Stimulated activated effector memory CD8-positive, alpha-beta T cell treated with anti-CD3 and anti-CD28 coated beads, Interleukin-12 subunit alpha, Interleukin-12 subunit beta, amount 100 ng/mL, for 72 hours (primary cell): ENCODE data around the gene RAD23A.
A peak's percentile ranks its signal among the peaks of the same experiment; 100 is the strongest.
"Not testable (repeated sequence)": the region's sequence is repeated elsewhere in the genome, so short reads cannot be mapped to it uniquely, and the experiment has no call there.

Experiments
- ATAC-seq: fragments of 150-1000 bp; cut with Tn5 transposase; 2 replicates; pipeline ENCODE4 v1.10.0; 2021
- DNase-seq, 2 donors: peaks; one replicate each; pipeline ENCODE4 v3.0.0; 2021 to 2022; ENCODE audit warnings: low spot score in 2 of 2
- H3K27ac Mint-ChIP-seq: one replicate; pipeline ENCODE4 v1.8.0; 2022; ENCODE audit warnings: mild to moderate bottlenecking, mixed read lengths
- H3K36me3 Mint-ChIP-seq: one replicate; pipeline ENCODE4 v1.8.0; 2022; ENCODE audit warnings: mild to moderate bottlenecking, mixed read lengths
- H3K4me1 Mint-ChIP-seq: one replicate; pipeline ENCODE4 v1.8.0; 2022; ENCODE audit warnings: mixed read lengths
- H3K4me3 Mint-ChIP-seq: one replicate; pipeline ENCODE4 v1.8.0; 2022; ENCODE audit warnings: mild to moderate bottlenecking, mixed read lengths
- H3K9me3 Mint-ChIP-seq: one replicate; pipeline ENCODE4 v1.8.0; 2022; ENCODE audit warnings: mixed read lengths

RAD23A gene

GRCh38 chr19:12945479-12946091 lies at the start of gene RAD23A:
RAD23A (plus strand) TSS chr19:12945862; CDS start chr19:12945949, 87 bp downstream.
- Mint-ChIP-seq H3K9me3 (no peaks in the 10 kb centered on the region), H3K27ac (peak within 1 kb of the TSS; percentile 98), H3K4me3 (peak within 1 kb of the TSS; percentile 83), H3K36me3 (peaks cover 100% of the 10 kb centered on the region), H3K4me1 (peaks cover 73% of the 10 kb centered on the region)
- peak; percentile 99 for DNase-seq
- ATAC-seq, result peak; percentile 85

GRCh38 chr19:12896460-12896859 lies 49.2 kb upstream of the RAD23A start:
- Mint-ChIP-seq H3K4me3 (no peak overlapping the region), H3K9me3 (no peaks in the 10 kb centered on the region), H3K27ac (no peak overlapping the region), H3K4me1 (peaks cover 16% of the 10 kb centered on the region), H3K36me3 (peaks cover 63% of the 10 kb centered on the region)
- no peak for DNase-seq
- no peak for ATAC-seq

GRCh38 chr19:12899891-12900518 lies 45.7 kb upstream of the RAD23A start:
- H3K4me1 Mint-ChIP-seq, result peaks cover 9% of the 10 kb centered on the region
- H3K27ac Mint-ChIP-seq, result peak overlapping the region; percentile 89
- DNase-seq, result peak in 1 of 2 donors; percentile 87
- H3K9me3 Mint-ChIP-seq, result no peaks in the 10 kb centered on the region
- H3K36me3 Mint-ChIP-seq, result peaks cover 47% of the 10 kb centered on the region
- peak; percentile 94 for ATAC-seq
- peak overlapping the region; percentile 42 for H3K4me3 Mint-ChIP-seq

GRCh38 chr19:12907166-12907565 lies 38.5 kb upstream of the RAD23A start:
- H3K9me3 Mint-ChIP-seq, result no peaks in the 10 kb centered on the region
- DNase-seq (no peak), ATAC-seq (no peak)
- H3K36me3 Mint-ChIP-seq, result no peaks in the 10 kb centered on the region
- H3K4me1 Mint-ChIP-seq, result peaks cover 7% of the 10 kb centered on the region
- no peak overlapping the region for H3K27ac Mint-ChIP-seq
- H3K4me3 Mint-ChIP-seq, result no peak overlapping the region

- no peaks in the 10 kb centered on the region for H3K9me3 Mint-ChIP-seq
- H3K36me3 Mint-ChIP-seq, result peaks cover under 1% of the 10 kb centered on the region
- peak overlapping the region; percentile 24 for H3K27ac Mint-ChIP-seq
- DNase-seq (no peak), ATAC-seq (no peak)
- H3K4me3 Mint-ChIP-seq, result no peak overlapping the region
- peaks cover 14% of the 10 kb centered on the region for H3K4me1 Mint-ChIP-seq
These were observed 33.1 kb upstream of the RAD23A start for GRCh38 chr19:12912571-12912970.

- ATAC-seq, result no peak
- Mint-ChIP-seq H3K4me3 (no peak overlapping the region), H3K27ac (peak overlapping the region; percentile 82), H3K36me3 (peaks cover 5% of the 10 kb centered on the region), H3K4me1 (peaks cover 14% of the 10 kb centered on the region), H3K9me3 (no peaks in the 10 kb centered on the region)
- no peak for DNase-seq
These were observed 32.6 kb upstream of the RAD23A start for GRCh38 chr19:12913011-12913561.

GRCh38 chr19:12913851-12914690 lies 31.6 kb upstream of the RAD23A start:
- Mint-ChIP-seq H3K9me3 (no peaks in the 10 kb centered on the region), H3K4me3 (no peak overlapping the region), H3K4me1 (peaks cover 11% of the 10 kb centered on the region), H3K27ac (peak overlapping the region; percentile 82), H3K36me3 (peaks cover 15% of the 10 kb centered on the region)
- DNase-seq, result peak in 1 of 2 donors; percentile 59
- peak; percentile 68 for ATAC-seq

GRCh38 chr19:12915860-12916259 lies 29.8 kb upstream of the RAD23A start:
- H3K9me3 Mint-ChIP-seq, ATAC-seq, H3K4me3 Mint-ChIP-seq, H3K27ac Mint-ChIP-seq, DNase-seq: not testable (repeated sequence)
- peaks cover 15% of the 10 kb centered on the region for H3K4me1 Mint-ChIP-seq
- H3K36me3 Mint-ChIP-seq, result peaks cover 32% of the 10 kb centered on the region

GRCh38 chr19:12918253-12918652 lies 27.4 kb upstream of the RAD23A start:
- Mint-ChIP-seq H3K27ac (peak overlapping the region; percentile 96), H3K4me1 (peaks cover 15% of the 10 kb centered on the region), H3K4me3 (peak overlapping the region; percentile 68)

GRCh38 chr19:12921047-12921446 lies 24.6 kb upstream of the RAD23A start:
- no peak overlapping the region for H3K4me3 Mint-ChIP-seq
- peaks cover 84% of the 10 kb centered on the region for H3K36me3 Mint-ChIP-seq
- peaks cover 8% of the 10 kb centered on the region for H3K4me1 Mint-ChIP-seq
- no peak for ATAC-seq
- no peak for DNase-seq
- no peaks in the 10 kb centered on the region for H3K9me3 Mint-ChIP-seq
- no peak overlapping the region for H3K27ac Mint-ChIP-seq

More at GRCh38 chr19:12918253-12918652, 27.4 kb upstream of the RAD23A start:
- ATAC-seq (no peak), DNase-seq (no peak)
- no peaks in the 10 kb centered on the region for H3K9me3 Mint-ChIP-seq
- H3K36me3 Mint-ChIP-seq, result peaks cover 56% of the 10 kb centered on the region

- DNase-seq (no peak), ATAC-seq (no peak)
- Mint-ChIP-seq H3K36me3 (peaks cover 99% of the 10 kb centered on the region), H3K4me3 (no peak overlapping the region), H3K9me3 (no peaks in the 10 kb centered on the region), H3K4me1 (peaks cover 8% of the 10 kb centered on the region), H3K27ac (no peak overlapping the region)
These were observed 22.7 kb upstream of the RAD23A start for GRCh38 chr19:12922959-12923358.

- ATAC-seq (no peak), DNase-seq (no peak)
- H3K36me3 Mint-ChIP-seq, result peaks cover 99% of the 10 kb centered on the region
- H3K4me1 Mint-ChIP-seq, result peaks cover 3% of the 10 kb centered on the region
- H3K4me3 Mint-ChIP-seq, result no peak overlapping the region
- H3K9me3 Mint-ChIP-seq, result no peaks in the 10 kb centered on the region
- no peak overlapping the region for H3K27ac Mint-ChIP-seq
These were observed 20.9 kb upstream of the RAD23A start for GRCh38 chr19:12924621-12925310.

- H3K4me3 Mint-ChIP-seq, result no peak overlapping the region
- ATAC-seq, result no peak
- H3K36me3 Mint-ChIP-seq, result peaks cover 87% of the 10 kb centered on the region
- no peak for DNase-seq
- no peak overlapping the region for H3K27ac Mint-ChIP-seq
- H3K9me3 Mint-ChIP-seq, result no peaks in the 10 kb centered on the region
- H3K4me1 Mint-ChIP-seq, result peaks cover 35% of the 10 kb centered on the region
These were observed 15.5 kb upstream of the RAD23A start for GRCh38 chr19:12930002-12930645.
